Measurements from ENCODE around the gene FYB2. TPM values are rescaled to one million over a fixed set of nuclear protein-coding genes. Genes with fewer than 3 reads are reported as not detected.

Gene FYB2
- total RNA-seq, 1 experiment from 2014 or later, result not detected

DNA sequence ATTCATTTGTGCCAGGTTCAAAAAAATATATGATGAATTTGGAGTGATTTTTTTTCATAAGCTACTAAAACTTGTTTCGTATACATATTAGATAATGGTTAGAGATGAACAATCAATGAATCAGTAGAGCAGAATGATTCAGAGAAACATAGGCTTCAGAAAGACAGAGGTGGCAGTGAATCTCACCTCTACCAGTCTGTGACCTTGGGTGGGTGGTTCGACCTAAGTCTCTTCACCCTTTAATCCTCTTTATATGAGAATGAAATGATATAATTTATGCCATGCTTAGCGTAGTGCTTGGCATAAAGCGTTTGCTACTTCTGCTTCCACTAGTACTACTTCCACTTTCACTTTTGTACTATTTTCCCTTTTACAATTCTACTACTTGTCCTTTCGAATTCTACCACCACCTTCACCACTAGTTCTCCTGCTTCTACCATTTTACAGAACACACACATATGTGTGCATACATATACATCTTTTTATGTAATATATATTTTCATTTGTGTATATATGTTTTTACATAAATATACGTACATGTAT is 45.1 kb downstream of the FYB2 start:
- no peak overlapping the region for H3K4me2 ChIP-seq (ENCODE audit: low read length)
- H3K4me1 ChIP-seq (ENCODE audit: control insufficient read depth in 1 of 2, insufficient read depth in 2 of 2, low read length in 2 of 2), result no peaks in the 10 kb centered on the region
- H2AFZ ChIP-seq (ENCODE audit: low read depth, low read length, poor library complexity, severe bottlenecking), result no peak overlapping the region
- no peak overlapping the region for H3K4me3 ChIP-seq (replicated peaks in 1 of 2; ENCODE audit: low read depth in 1 of 2, low read length in 2 of 2)
- ChIA-PET POLR2A (no interaction called here), CTCF (no interaction called here), RAD21 (ENCODE audit: low non-redundant PET in 1 of 2, low total read pairs in 2 of 2, uncharacterized antibody in 2 of 2, unreplicated experiment in 2 of 2) (no interaction called here)
- no TSS peak for BruUV-seq (replicated peaks)
- H3K9me3 ChIP-seq (ENCODE audit: control insufficient read depth in 1 of 2, insufficient read depth in 1 of 2, low read depth in 1 of 2, low read length in 2 of 2), result no peaks in the 10 kb centered on the region
- H3K9me2 ChIP-seq (ENCODE audit: insufficient read depth), result no peaks in the 10 kb centered on the region
- H3K79me2 ChIP-seq (ENCODE audit: insufficient read depth, low read length), result no peaks in the 10 kb centered on the region
- no peaks in the 10 kb centered on the region for H3K36me3 ChIP-seq (ENCODE audit: control insufficient read depth in 1 of 2, insufficient read depth in 2 of 2, low read length in 2 of 2)
- ATAC-seq, result no peak
- no peak for DNase-seq (ENCODE audit: low read depth, low spot score)
- H3K27ac ChIP-seq (ENCODE audit: low read depth, low read length), result no peak overlapping the region
- intact Hi-C loops (cut with micrococcal nuclease), result no loop called here
- H3K27me3 ChIP-seq (ENCODE audit: insufficient read depth, low read length), result peaks cover 12% of the 10 kb centered on the region; the same call in 1 of the 2 replicates
- H4K20me1 ChIP-seq (ENCODE audit: insufficient read depth), result no peaks in the 10 kb centered on the region
- TF ChIP-seq ZNF274 (IDR thresholded peaks at IDR 0.05; ENCODE audit: low read depth, low read length), result no peak
- TF ChIP-seq, protein P1, sequence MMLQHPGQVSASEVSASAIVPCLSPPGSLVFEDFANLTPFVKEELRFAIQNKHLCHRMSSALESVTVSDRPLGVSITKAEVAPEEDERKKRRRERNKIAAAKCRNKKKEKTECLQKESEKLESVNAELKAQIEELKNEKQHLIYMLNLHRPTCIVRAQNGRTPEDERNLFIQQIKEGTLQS (IDR thresholded peaks at IDR 0.05), result no peak
- no peak for TF ChIP-seq POLR2A (IDR thresholded peaks at IDR 0.05; ENCODE audit: borderline replicate concordance, extremely low read depth, insufficient read depth, insufficient read length)
- no peak for TF ChIP-seq FOSL1 (IDR thresholded peaks at IDR 0.05; ENCODE audit: low read depth)
- H3K9ac ChIP-seq (ENCODE audit: low read length), result no peak overlapping the region

DNA sequence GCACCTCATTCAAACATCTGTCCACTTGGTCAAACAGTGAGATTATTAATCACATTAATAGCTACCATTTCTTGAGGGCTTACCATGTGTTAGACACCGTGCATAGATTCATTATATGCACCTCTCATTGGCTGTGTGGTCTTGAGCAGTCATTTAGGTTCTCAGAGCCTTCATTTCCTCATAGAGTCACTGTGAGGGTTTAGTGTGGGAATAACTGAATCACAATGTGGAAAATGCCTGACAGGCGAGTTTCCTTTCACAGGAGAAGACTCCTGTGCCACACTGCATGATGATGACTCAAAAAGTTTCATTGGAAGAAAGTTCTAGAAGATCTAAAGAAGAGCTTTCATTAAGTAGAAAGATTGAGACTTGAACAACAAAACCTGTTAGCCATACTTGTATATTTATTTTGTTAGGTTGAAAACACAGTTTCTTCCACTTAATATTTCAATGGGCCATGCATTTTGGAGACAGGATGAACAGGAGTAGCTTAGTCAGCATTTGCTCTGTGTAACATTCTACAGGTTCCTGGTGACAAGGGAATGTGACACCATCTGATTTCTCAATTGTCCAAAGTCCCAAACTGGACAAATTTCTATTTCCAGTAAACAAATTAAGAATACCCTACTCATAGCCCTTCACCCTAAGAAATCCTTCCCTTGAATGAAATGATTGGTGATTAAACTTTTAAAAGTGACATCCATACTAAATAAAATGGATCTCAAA is 45.7 kb downstream of the FYB2 start:
- CTCF ChIA-PET, result no interaction called here
- Histone ChIP-seq H2AFZ (ENCODE audit: low read depth, low read length, poor library complexity, severe bottlenecking) (no peak overlapping the region), H3K27me3 (ENCODE audit: insufficient read depth, low read length) (peaks cover 12% of the 10 kb centered on the region; the same call in 1 of the 2 replicates), H3K9ac (ENCODE audit: low read length) (no peak overlapping the region), H3K4me3 (replicated peaks in 1 of 2; ENCODE audit: low read depth in 1 of 2, low read length in 2 of 2) (no peak overlapping the region), H3K36me3 (ENCODE audit: control insufficient read depth in 1 of 2, insufficient read depth in 2 of 2, low read length in 2 of 2) (no peaks in the 10 kb centered on the region), H3K9me3 (ENCODE audit: control insufficient read depth in 1 of 2, insufficient read depth in 1 of 2, low read depth in 1 of 2, low read length in 2 of 2) (no peaks in the 10 kb centered on the region), H4K20me1 (ENCODE audit: insufficient read depth) (no peaks in the 10 kb centered on the region), H3K4me2 (ENCODE audit: low read length) (no peak overlapping the region), H3K27ac (ENCODE audit: low read depth, low read length) (no peak overlapping the region), H3K4me1 (ENCODE audit: control insufficient read depth in 1 of 2, insufficient read depth in 2 of 2, low read length in 2 of 2) (no peaks in the 10 kb centered on the region), H3K9me2 (ENCODE audit: insufficient read depth) (no peaks in the 10 kb centered on the region), H3K79me2 (ENCODE audit: insufficient read depth, low read length) (no peaks in the 10 kb centered on the region)
- intact Hi-C loops (cut with micrococcal nuclease), result no loop called here
- RAD21 ChIA-PET (ENCODE audit: low non-redundant PET in 1 of 2, low total read pairs in 2 of 2, uncharacterized antibody in 2 of 2, unreplicated experiment in 2 of 2), result no interaction called here
- no peak for TF ChIP-seq EGR1 (IDR thresholded peaks at IDR 0.05; ENCODE audit: low read depth)
- TF ChIP-seq SIN3A (IDR thresholded peaks at IDR 0.05; ENCODE audit: low read depth), result no peak
- TF ChIP-seq, protein P2, sequence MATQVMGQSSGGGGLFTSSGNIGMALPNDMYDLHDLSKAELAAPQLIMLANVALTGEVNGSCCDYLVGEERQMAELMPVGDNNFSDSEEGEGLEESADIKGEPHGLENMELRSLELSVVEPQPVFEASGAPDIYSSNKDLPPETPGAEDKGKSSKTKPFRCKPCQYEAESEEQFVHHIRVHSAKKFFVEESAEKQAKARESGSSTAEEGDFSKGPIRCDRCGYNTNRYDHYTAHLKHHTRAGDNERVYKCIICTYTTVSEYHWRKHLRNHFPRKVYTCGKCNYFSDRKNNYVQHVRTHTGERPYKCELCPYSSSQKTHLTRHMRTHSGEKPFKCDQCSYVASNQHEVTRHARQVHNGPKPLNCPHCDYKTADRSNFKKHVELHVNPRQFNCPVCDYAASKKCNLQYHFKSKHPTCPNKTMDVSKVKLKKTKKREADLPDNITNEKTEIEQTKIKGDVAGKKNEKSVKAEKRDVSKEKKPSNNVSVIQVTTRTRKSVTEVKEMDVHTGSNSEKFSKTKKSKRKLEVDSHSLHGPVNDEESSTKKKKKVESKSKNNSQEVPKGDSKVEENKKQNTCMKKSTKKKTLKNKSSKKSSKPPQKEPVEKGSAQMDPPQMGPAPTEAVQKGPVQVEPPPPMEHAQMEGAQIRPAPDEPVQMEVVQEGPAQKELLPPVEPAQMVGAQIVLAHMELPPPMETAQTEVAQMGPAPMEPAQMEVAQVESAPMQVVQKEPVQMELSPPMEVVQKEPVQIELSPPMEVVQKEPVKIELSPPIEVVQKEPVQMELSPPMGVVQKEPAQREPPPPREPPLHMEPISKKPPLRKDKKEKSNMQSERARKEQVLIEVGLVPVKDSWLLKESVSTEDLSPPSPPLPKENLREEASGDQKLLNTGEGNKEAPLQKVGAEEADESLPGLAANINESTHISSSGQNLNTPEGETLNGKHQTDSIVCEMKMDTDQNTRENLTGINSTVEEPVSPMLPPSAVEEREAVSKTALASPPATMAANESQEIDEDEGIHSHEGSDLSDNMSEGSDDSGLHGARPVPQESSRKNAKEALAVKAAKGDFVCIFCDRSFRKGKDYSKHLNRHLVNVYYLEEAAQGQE (IDR thresholded peaks at IDR 0.05; ENCODE audit: low read depth), result no peak
- TF ChIP-seq, protein P3, sequence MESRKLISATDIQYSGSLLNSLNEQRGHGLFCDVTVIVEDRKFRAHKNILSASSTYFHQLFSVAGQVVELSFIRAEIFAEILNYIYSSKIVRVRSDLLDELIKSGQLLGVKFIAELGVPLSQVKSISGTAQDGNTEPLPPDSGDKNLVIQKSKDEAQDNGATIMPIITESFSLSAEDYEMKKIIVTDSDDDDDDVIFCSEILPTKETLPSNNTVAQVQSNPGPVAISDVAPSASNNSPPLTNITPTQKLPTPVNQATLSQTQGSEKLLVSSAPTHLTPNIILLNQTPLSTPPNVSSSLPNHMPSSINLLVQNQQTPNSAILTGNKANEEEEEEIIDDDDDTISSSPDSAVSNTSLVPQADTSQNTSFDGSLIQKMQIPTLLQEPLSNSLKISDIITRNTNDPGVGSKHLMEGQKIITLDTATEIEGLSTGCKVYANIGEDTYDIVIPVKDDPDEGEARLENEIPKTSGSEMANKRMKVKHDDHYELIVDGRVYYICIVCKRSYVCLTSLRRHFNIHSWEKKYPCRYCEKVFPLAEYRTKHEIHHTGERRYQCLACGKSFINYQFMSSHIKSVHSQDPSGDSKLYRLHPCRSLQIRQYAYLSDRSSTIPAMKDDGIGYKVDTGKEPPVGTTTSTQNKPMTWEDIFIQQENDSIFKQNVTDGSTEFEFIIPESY (IDR thresholded peaks at IDR 0.05; ENCODE audit: extremely low read depth, insufficient replicate concordance, low read length), result no peak
- TF ChIP-seq RAD21 (IDR thresholded peaks at IDR 0.05; ENCODE audit: low read depth), result no peak
- TF ChIP-seq POLR2AphosphoS5 (IDR thresholded peaks at IDR 0.05; ENCODE audit: low read depth, low read length), result no peak
- no peak for TF ChIP-seq POLR2A (IDR thresholded peaks at IDR 0.05; ENCODE audit: borderline replicate concordance, extremely low read depth, insufficient read depth, insufficient read length)
- ATAC-seq (no peak), DNase-seq (ENCODE audit: low read depth, low spot score) (no peak)
- POLR2A ChIA-PET, result no interaction called here
- BruUV-seq (replicated peaks), result no TSS peak
